ENCODE data around the gene ATP13A5.

Gene ATP13A5, protein sequence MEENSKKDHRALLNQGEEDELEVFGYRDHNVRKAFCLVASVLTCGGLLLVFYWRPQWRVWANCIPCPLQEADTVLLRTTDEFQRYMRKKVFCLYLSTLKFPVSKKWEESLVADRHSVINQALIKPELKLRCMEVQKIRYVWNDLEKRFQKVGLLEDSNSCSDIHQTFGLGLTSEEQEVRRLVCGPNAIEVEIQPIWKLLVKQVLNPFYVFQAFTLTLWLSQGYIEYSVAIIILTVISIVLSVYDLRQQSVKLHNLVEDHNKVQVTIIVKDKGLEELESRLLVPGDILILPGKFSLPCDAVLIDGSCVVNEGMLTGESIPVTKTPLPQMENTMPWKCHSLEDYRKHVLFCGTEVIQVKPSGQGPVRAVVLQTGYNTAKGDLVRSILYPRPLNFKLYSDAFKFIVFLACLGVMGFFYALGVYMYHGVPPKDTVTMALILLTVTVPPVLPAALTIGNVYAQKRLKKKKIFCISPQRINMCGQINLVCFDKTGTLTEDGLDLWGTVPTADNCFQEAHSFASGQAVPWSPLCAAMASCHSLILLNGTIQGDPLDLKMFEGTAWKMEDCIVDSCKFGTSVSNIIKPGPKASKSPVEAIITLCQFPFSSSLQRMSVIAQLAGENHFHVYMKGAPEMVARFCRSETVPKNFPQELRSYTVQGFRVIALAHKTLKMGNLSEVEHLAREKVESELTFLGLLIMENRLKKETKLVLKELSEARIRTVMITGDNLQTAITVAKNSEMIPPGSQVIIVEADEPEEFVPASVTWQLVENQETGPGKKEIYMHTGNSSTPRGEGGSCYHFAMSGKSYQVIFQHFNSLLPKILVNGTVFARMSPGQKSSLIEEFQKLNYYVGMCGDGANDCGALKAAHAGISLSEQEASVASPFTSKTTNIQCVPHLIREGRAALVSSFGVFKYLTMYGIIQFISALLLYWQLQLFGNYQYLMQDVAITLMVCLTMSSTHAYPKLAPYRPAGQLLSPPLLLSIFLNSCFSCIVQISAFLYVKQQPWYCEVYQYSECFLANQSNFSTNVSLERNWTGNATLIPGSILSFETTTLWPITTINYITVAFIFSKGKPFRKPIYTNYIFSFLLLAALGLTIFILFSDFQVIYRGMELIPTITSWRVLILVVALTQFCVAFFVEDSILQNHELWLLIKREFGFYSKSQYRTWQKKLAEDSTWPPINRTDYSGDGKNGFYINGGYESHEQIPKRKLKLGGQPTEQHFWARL

GRCh38 chr3:193378706-193379105 is at the start of gene ATP13A5:
ATP13A5 (minus strand) TSS chr3:193378753; CDS start chr3:193378725, 28 bp downstream.
- DNase-seq (ENCODE audit: low read depth in 3 of 3), result no peak

DNA sequence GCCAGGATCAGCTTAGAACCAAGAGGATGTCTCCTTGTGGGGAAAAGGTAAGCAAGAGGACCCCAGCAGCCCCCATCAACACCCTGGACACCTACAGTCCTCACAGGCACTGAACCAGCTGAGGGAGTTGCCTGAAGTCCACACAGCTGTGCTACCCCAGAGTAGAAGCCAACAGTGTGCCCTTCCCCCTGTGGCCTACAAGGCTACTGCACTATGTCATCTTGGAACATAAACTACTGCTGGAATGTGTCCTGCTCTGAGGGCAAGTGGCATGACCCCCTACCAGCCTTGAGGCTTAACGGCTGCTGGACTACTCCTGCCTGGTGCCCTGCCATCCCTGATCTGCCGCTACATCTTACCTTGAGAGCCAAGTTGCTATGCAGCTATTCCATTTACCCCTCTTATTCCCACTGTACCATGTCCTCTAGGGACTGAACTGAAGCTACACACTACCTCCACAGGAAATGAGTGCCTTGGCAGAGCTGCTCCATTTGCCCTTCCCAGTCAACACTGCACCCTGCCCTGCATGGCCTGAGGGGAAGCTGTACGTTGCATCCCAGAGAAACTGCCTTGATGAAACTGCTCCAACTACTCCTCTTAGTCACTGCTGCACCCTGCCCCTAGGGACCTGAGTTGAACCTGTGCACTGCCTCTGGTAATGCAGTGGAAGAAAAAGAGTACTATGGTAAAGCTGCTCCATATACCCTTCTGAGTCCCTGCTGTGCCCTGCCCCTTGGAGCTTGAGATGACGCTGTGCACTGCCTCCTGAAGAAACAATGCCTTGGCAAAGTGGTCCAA is 40.2 kb upstream of the ATP13A5 start:
- no peak for DNase-seq (ENCODE audit: low read depth in 3 of 3)

DNA sequence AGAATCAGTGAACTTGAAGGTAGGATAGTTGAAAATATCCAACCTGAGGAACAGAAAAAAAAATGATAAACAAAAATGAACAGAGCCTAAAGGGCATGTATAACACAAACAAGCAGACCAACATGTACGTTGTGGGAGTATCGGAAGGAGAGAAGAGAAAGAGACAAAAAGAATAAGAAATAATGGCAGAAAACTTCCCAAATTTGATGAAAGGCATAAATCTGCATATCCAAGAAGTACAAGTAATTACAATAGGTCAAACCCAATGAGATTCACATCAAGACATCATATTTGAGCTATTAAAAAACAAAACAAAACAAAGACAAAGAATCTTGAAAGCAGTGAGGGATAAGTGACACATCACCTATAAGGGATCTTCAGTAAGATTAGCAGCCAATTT is 38.1 kb upstream of the ATP13A5 start:
- DNase-seq (ENCODE audit: low read depth in 3 of 3), result no peak

- no peak for DNase-seq (ENCODE audit: low read depth in 3 of 3)
These were observed 29.1 kb upstream of the ATP13A5 start for GRCh38 chr3:193407688-193408087.

DNA sequence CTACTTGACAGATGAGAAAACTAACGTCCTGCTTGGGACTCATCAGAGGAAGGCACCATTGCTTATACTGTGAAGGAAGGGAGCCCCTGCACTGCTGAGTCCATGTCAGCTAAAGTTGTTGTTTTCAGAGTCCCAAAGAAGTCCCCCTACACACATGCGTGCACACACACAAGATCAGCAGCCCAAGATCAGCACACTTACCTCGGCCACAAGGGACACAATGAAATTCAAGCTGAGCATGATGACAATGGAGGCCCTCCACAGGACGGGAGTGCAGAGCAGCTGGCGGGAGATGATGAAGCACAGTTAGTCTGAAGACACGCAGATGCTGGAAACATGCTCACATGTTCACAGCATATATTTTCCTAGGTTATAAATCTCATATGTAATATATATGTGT is 28.6 kb upstream of the ATP13A5 start:
- DNase-seq (ENCODE audit: low read depth in 3 of 3), result no peak

GRCh38 chr3:193403307-193403706 is 24.8 kb upstream of the ATP13A5 start:
- DNase-seq (ENCODE audit: low read depth in 3 of 3), result no peak

GRCh38 chr3:193400304-193400703 is 21.8 kb upstream of the ATP13A5 start:
- no peak for DNase-seq (ENCODE audit: low read depth in 3 of 3)

DNA sequence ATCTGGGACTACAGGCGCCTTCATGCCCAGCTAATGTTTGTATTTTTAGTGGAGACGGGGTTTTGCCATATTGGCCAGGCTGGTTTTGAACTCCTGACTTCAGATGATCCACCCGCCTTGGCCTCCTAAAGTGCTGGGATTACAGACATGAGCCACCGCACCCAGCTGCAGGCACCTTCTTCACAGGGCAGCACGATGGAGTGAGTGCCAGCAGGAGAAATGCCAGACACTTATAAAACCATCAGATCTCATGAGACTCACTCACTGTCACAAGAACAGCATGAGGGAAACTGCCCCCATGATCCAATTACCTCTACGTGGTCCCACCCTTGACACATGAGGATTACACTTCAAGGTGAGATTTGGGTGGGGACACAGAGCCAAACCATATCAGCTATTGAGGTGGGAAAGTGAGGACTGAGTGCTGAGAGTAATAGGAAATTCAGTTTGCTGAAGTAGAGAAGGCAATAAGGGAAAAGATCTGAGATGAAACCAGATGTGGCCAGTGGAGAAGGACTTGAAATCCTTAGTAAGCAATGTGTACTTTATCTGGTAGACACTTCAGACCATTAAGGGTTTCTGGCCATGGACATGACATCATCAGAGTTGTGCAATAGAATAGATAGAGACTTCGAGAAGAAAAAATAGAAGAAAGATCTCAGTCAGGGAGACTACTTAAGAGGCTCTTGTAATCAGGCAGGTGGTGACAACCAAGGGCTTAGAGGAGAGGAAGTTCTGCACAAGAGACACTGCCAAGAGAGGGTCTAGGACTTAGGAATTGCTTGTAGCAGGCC is 18.1 kb upstream of the ATP13A5 start:
- no peak for DNase-seq (ENCODE audit: low read depth in 3 of 3)

DNA sequence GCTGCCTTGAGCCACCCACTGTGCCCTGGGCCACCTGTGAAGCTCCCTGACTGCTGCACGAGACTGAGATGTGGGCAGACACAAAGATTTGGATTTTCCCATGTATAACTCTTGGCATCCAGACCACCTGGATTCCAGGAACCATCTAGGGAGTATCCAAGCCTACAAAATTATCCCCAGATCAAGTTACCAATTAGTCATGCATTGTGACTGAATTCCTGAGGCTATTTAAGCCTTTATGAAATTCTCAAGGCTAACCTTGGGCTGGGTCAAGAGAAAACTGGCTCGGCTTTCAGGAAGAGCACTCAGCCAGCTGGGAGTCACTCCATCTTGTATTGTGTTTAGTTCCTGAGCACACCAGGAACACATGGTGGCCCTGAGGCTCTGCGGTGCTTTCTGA is 13.3 kb upstream of the ATP13A5 start:
- DNase-seq (ENCODE audit: low read depth in 3 of 3), result no peak

DNA sequence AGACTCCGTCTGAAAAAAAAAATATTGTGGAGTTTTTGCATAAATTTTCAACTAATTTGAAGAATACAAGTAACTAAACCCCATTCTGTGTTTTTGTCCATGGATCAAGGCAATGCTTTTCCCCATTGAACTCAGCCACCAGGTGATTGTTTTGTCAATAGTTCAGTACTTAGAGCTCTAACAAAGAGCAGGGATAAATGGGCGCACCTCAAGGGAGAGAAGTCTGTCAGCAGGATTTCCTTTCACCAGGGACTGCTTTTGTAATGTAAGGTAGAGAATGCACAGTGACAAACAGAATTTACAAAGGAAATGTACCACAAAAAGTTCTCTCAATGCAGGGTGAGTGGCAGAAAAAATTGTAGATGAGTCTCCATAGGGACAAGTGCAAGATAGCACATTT is 10.8 kb upstream of the ATP13A5 start:
- DNase-seq (ENCODE audit: low read depth in 3 of 3), result no peak

- DNase-seq (ENCODE audit: low read depth in 3 of 3), result no peak
These were observed 9.8 kb upstream of the ATP13A5 start for GRCh38 chr3:193388361-193388760.

- DNase-seq (ENCODE audit: low read depth in 3 of 3), result no peak
These were observed 9.0 kb upstream of the ATP13A5 start for GRCh38 chr3:193387596-193387995.

- DNase-seq (ENCODE audit: low read depth in 3 of 3), result no peak
These were observed 962 bp downstream of the ATP13A5 start for GRCh38 chr3:193377591-193377990.

GRCh38 chr3:193375614-193376013 is 2.9 kb downstream of the ATP13A5 start:
- no peak for DNase-seq (ENCODE audit: low read depth in 3 of 3)

DNA sequence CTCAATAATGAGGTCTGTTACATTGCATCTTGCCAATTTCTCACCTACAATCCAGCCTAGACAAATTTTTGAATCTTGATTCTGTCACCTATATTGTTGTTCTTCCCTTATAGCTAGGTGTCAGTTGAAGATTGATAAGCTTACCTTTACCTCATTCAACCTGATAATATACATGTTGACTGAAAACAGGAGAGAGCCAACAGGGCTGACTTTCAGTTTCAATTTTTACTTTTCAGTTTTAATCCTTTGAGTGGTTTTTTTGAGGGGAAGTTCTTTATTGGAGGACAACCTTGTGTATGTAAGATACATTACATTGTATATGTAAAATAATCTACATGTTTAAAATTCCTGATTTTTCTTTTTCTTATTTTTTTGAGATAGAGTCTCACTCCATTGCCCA is 5.8 kb downstream of the ATP13A5 start:
- DNase-seq (ENCODE audit: low read depth in 3 of 3), result no peak

- DNase-seq (ENCODE audit: low read depth in 3 of 3), result no peak
These were observed 10.7 kb downstream of the ATP13A5 start for GRCh38 chr3:193367868-193368267.

- DNase-seq (ENCODE audit: low read depth in 3 of 3), result no peak
These were observed 21.3 kb downstream of the ATP13A5 start for GRCh38 chr3:193357291-193357690.

DNA sequence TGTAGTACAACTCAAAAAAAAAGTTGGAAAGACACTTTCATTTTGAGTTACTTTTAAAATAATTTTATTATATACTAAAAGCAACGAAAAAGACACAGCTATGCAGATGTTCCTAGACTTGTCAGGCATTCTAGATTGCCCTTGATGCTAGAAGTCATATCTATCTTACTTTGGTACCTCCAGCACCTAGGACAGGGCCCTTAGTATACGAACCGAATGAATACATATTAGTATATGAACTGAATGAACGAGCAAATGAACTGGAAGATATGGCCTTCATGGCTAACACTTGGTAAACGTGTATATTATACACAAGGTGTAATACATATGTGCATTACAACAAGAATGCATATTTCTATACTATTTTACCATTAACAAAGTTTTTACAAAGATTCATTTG is 24.1 kb downstream of the ATP13A5 start:
- DNase-seq (ENCODE audit: low read depth in 3 of 3), result no peak

DNA sequence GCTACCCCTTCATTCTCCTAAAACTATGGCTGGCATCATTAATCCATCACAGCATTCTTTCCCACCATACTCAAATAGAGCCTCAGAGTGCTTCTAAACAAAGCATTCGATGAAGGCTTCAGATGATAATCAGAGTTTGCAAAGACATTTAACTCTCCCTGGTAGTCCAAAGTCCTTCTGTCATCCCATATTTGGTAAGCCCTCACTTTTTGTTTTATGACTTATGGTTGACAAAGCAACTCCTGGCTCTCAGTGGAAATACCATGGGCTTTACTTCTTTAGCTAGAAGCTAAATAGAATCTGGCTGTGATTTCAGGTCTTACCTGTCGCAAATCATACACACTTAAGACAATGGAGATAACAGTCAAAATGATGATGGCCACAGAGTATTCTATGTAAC is 27.8 kb downstream of the ATP13A5 start:
- DNase-seq (ENCODE audit: low read depth in 3 of 3), result no peak

DNA sequence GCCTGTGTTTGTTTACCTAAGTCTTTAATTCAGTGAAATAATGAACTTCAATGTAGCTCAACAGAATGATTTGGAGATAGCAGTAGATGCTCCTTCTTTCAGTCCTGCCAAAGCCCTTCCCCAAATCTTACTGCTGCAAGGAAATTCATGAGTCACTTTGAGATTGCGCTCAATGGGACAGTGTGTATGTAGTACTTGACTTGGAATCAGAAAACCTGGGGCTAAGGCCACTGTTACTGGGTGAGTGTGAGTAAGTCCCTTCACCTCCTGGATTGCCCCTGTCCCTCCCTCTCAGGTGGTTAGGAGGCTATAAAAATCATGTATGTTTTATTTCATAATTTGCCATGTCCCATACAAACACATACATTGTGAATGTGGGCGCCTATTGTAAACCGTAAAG is 29.9 kb downstream of the ATP13A5 start:
- DNase-seq (ENCODE audit: low read depth in 3 of 3), result no peak
